Thyroid gland (tissue), 4 donors: Measurements from ENCODE around the gene AP1B1. TPM values are rescaled to one million over a fixed set of nuclear protein-coding genes. Genes with fewer than 3 reads are reported as not detected.

Experiments
- DNase-seq, 2 donors: peaks; one replicate each; pipeline ENCODE4 v3.0.0-alpha.2; 2019
- H3K27ac ChIP-seq, 3 donors: fragments of 200-600 bp; sonication (generic); 1 replicate in 2 of 3; 2 replicates in 1 of 3; pipeline ENCODE4 v1.5.1; 2016 to 2019; ENCODE audit warnings: mild to moderate bottlenecking in 1 of 3, moderate library complexity in 1 of 3
- H3K27me3 ChIP-seq: fragments of 200-600 bp; sonication (generic); one replicate; pipeline ENCODE4 v1.5.1; 2019
- H3K36me3 ChIP-seq, 2 donors: fragments of 200-600 bp; sonication (generic); one replicate each; pipeline ENCODE4 v1.5.1; 2016 to 2019
- H3K4me1 ChIP-seq, 2 donors: fragments of 200-600 bp; sonication (generic); one replicate each; pipeline ENCODE4 v1.5.1; 2017 to 2019
- H3K4me3 ChIP-seq, 3 donors: fragments of 200-600 bp; sonication (generic); replicated peaks in 1 of 3; 1 replicate in 2 of 3; 2 replicates in 1 of 3; pipeline ENCODE4 v1.5.1; 2016; ENCODE audit warnings: mild to moderate bottlenecking in 1 of 3
- H3K9me3 ChIP-seq: fragments of 200-600 bp; sonication (generic); one replicate; pipeline ENCODE4 v1.5.1; 2017
- CTCF ChIP-seq, 6 experiments: fragments of 200-600 bp in 3 of 6; fragments of 450-650 bp in 3 of 6; sonication (generic) in 3 of 6; IDR thresholded peaks; one replicate each; pipeline ENCODE4 v1.5.1; 2016 to 2019; ENCODE audit warnings: antibody characterized with exemption in 6 of 6, mild to moderate bottlenecking in 2 of 6, inconsistent platforms in 1 of 6, moderate library complexity in 1 of 6
- POLR2A ChIP-seq, 2 donors: fragments of 450-650 bp; IDR thresholded peaks; one replicate each; pipeline ENCODE4 v1.6.1; 2017; ENCODE audit warnings: antibody characterized with exemption in 2 of 2, mild to moderate bottlenecking in 2 of 2, moderate library complexity in 1 of 2
- WGBS, 2 donors: methylation state at CpG; one replicate each; pipeline ENCODE4 v1.1.5; 2017; 5-methylcytosine and 5-hydroxymethylcytosine counted together
- intact Hi-C: fragments of 100-400 bp; cut with DNase I; formaldehyde crosslinking; loops from one replicate; pipeline ENCODE4 v1.15.1; 2023
- total RNA-seq, 4 donors: library from RNA; depleted of rRNA; stranded (reverse); fragments of >200 nt; gene quantifications; one replicate each; pipeline ENCODE4 v1.2.3, GENCODE V29; 2016

The AP1B1 gene
- total RNA-seq, 4 donors from 2014 or later, result 45.0 to 103 (median 91.4) TPM

- 81 to 90% methylated on average over 1 of the region's 1 CpG for WGBS, 2 donors
- Histone ChIP-seq H3K9me3 (no peaks in the 10 kb centered on the region), H3K36me3 (no peaks in the 10 kb centered on the region), H3K27me3 (no peaks in the 10 kb centered on the region), H3K4me3 (no peak overlapping the region), H3K27ac (no peak overlapping the region), H3K4me1 (peaks cover 4% of the 10 kb centered on the region in 2 donors)
- no peak for DNase-seq
- intact Hi-C loops, result no loop called here
- TF ChIP-seq POLR2A (IDR thresholded peaks at IDR 0.05) (no peak), CTCF (IDR thresholded peaks at IDR 0.05) (no peak)
These were observed 67.8 kb downstream of the AP1B1 start for GRCh38 chr22:29320546-29320945.

- H3K9me3 ChIP-seq, result no peaks in the 10 kb centered on the region
- 52 to 58% methylated on average over 2 of the region's 2 CpGs for WGBS, 2 donors
- no peak overlapping the region for H3K27ac ChIP-seq
- H3K27me3 ChIP-seq, result peaks cover 10% of the 10 kb centered on the region
- H3K4me3 ChIP-seq, result no peak overlapping the region
- intact Hi-C loops, result loop anchor here (10.0 kb wide), 1 partner anchor 66 kb away; the partner anchor contains the start of gene AP1B1
- TF ChIP-seq POLR2A (IDR thresholded peaks at IDR 0.05) (no peak), CTCF (IDR thresholded peaks at IDR 0.05) (no peak)
- peaks cover 6 to 18% of the 10 kb centered on the region in 2 donors for H3K4me1 ChIP-seq
- peak in 1 of 2 donors; percentile 26 for DNase-seq
- H3K36me3 ChIP-seq, result no peaks in the 10 kb centered on the region
These were observed 69.3 kb downstream of the AP1B1 start for GRCh38 chr22:29319072-29319471.

GRCh38 chr22:29317827-29318454, 70.4 kb downstream of the AP1B1 start:
- no peaks in the 10 kb centered on the region for H3K9me3 ChIP-seq
- no peak for DNase-seq
- no peak overlapping the region for H3K27ac ChIP-seq
- peaks cover 17% of the 10 kb centered on the region for H3K27me3 ChIP-seq
- H3K4me1 ChIP-seq, result peaks cover 16 to 29% of the 10 kb centered on the region in 2 donors
- H3K36me3 ChIP-seq, result no peaks in the 10 kb centered on the region
- intact Hi-C loops, result loop anchor here (10.0 kb wide), 1 partner anchor 67 kb away; the partner anchor contains the start of gene AP1B1
- H3K4me3 ChIP-seq, result no peak overlapping the region
- WGBS, 2 donors, result 94 to 96% methylated on average over 11 to 16 of the region's 18 CpGs
- no peak for TF ChIP-seq POLR2A (IDR thresholded peaks at IDR 0.05)
- TF ChIP-seq CTCF (IDR thresholded peaks at IDR 0.05), result no peak

GRCh38 chr22:29316141-29316828, 72.1 kb downstream of the AP1B1 start:
- TF ChIP-seq CTCF (IDR thresholded peaks at IDR 0.05), result no peak
- no peak for TF ChIP-seq POLR2A (IDR thresholded peaks at IDR 0.05)
- intact Hi-C loops, result loop anchor here (10.0 kb wide), 1 partner anchor 69 kb away; the partner anchor contains the start of gene AP1B1

More at GRCh38 chr22:29316141-29316828, 72.1 kb downstream of the AP1B1 start:
- H3K27me3 ChIP-seq, result peaks cover 17% of the 10 kb centered on the region
- H3K4me1 ChIP-seq, result peaks cover 21 to 38% of the 10 kb centered on the region in 2 donors
- no peak overlapping the region for H3K4me3 ChIP-seq
- no peaks in the 10 kb centered on the region for H3K36me3 ChIP-seq
- H3K9me3 ChIP-seq, result no peaks in the 10 kb centered on the region
- no peak overlapping the region for H3K27ac ChIP-seq
- 63 to 71% methylated on average over 18 of the region's 18 CpGs for WGBS, 2 donors
- DNase-seq, result peak in 1 of 2 donors; percentile 1
